ENCODE data around the gene PHF2. TPM values are rescaled to one million over a fixed set of nuclear protein-coding genes. Genes with fewer than 3 reads are reported as not detected.

The PHF2 gene
- total RNA-seq, 1 donor from 2014 or later, result 27.7 TPM

GRCh38 chr9:93546356-93546755 lies 30.0 kb upstream of the PHF2 start:
- H3K27me3 ChIP-seq, result no peaks in the 10 kb centered on the region
- H3K4me3 ChIP-seq, result no peak overlapping the region
- TF ChIP-seq POLR2A (IDR thresholded peaks at IDR 0.05), result no peak
- TF ChIP-seq CTCF (IDR thresholded peaks at IDR 0.05), result no peak
- no peak for TF ChIP-seq POLR2AphosphoS5 (IDR thresholded peaks at IDR 0.05; ENCODE audit: insufficient read depth in 1 of 2, low read depth in 1 of 2)
- no peak for DNase-seq (ENCODE audit: extremely low spot score in 2 of 2)
- intact Hi-C loops (cut with DNase I), result no loop called here
- peaks cover 9% of the 10 kb centered on the region for H3K4me1 ChIP-seq
- H3K27ac ChIP-seq, result no peak overlapping the region
- H3K9me3 ChIP-seq, result no peaks in the 10 kb centered on the region
- peaks cover 0 to 45% of the 10 kb centered on the region in 2 donors for H3K36me3 ChIP-seq

GRCh38 chr9:93549611-93550010 lies 26.8 kb upstream of the PHF2 start:
- peaks cover 0 to 44% of the 10 kb centered on the region in 2 donors for H3K36me3 ChIP-seq
- intact Hi-C loops (cut with DNase I), result no loop called here
- TF ChIP-seq POLR2A (IDR thresholded peaks at IDR 0.05) (no peak), POLR2AphosphoS5 (IDR thresholded peaks at IDR 0.05; ENCODE audit: insufficient read depth in 1 of 2, low read depth in 1 of 2) (no peak), CTCF (IDR thresholded peaks at IDR 0.05) (no peak)
- H3K9me3 ChIP-seq, result no peaks in the 10 kb centered on the region
- peaks cover 9% of the 10 kb centered on the region for H3K4me1 ChIP-seq
- H3K27ac ChIP-seq, result no peak overlapping the region
- no peak overlapping the region for H3K4me3 ChIP-seq
- DNase-seq (ENCODE audit: extremely low spot score in 2 of 2), result no peak
- no peaks in the 10 kb centered on the region for H3K27me3 ChIP-seq

- no peak for DNase-seq (ENCODE audit: extremely low spot score in 2 of 2)
- H3K27me3 ChIP-seq, result no peaks in the 10 kb centered on the region
- H3K4me1 ChIP-seq, result peaks cover 9% of the 10 kb centered on the region
- no peak overlapping the region for H3K4me3 ChIP-seq
- H3K36me3 ChIP-seq, result peaks cover 0 to 48% of the 10 kb centered on the region in 2 donors
- no peak overlapping the region for H3K27ac ChIP-seq
- H3K9me3 ChIP-seq, result no peaks in the 10 kb centered on the region
- intact Hi-C loops (cut with DNase I), result no loop called here
- no peak for TF ChIP-seq POLR2AphosphoS5 (IDR thresholded peaks at IDR 0.05; ENCODE audit: insufficient read depth in 1 of 2, low read depth in 1 of 2)
- no peak for TF ChIP-seq POLR2A (IDR thresholded peaks at IDR 0.05)
- TF ChIP-seq CTCF (IDR thresholded peaks at IDR 0.05), result no peak
Measured at GRCh38 chr9:93552923-93553322, 23.5 kb upstream of the PHF2 start.

- TF ChIP-seq POLR2A (IDR thresholded peaks at IDR 0.05) (no peak), CTCF (IDR thresholded peaks at IDR 0.05) (no peak), POLR2AphosphoS5 (IDR thresholded peaks at IDR 0.05; ENCODE audit: insufficient read depth in 1 of 2, low read depth in 1 of 2) (no peak)
- DNase-seq (ENCODE audit: extremely low spot score in 2 of 2), result no peak
- H3K27me3 ChIP-seq, result no peaks in the 10 kb centered on the region
- H3K4me1 ChIP-seq, result no peaks in the 10 kb centered on the region
- intact Hi-C loops (cut with DNase I), result no loop called here
- H3K9me3 ChIP-seq, result no peaks in the 10 kb centered on the region
- peaks cover 0 to 70% of the 10 kb centered on the region in 2 donors for H3K36me3 ChIP-seq
- no peak overlapping the region for H3K4me3 ChIP-seq
- H3K27ac ChIP-seq, result no peak overlapping the region
Measured at GRCh38 chr9:93555370-93555769, 21.0 kb upstream of the PHF2 start.

GRCh38 chr9:93557366-93558137 lies 18.8 kb upstream of the PHF2 start:
- H3K36me3 ChIP-seq, result peaks cover 0 to 78% of the 10 kb centered on the region in 2 donors
- DNase-seq (ENCODE audit: extremely low spot score in 2 of 2), result no peak
- no peaks in the 10 kb centered on the region for H3K4me1 ChIP-seq
- no peak overlapping the region for H3K27ac ChIP-seq
- TF ChIP-seq POLR2AphosphoS5 (IDR thresholded peaks at IDR 0.05; ENCODE audit: insufficient read depth in 1 of 2, low read depth in 1 of 2), result no peak
- TF ChIP-seq CTCF (IDR thresholded peaks at IDR 0.05), result no peak
- no peak overlapping the region for H3K4me3 ChIP-seq
- H3K27me3 ChIP-seq, result no peaks in the 10 kb centered on the region
- intact Hi-C loops (cut with DNase I), result no loop called here
- no peaks in the 10 kb centered on the region for H3K9me3 ChIP-seq

Data from vagina (tissue), 2 donors.